HG03097 (cell line): Measurements from ENCODE around the gene STK33.

Experiments
- ATAC-seq: cut with Tn5 transposase; IDR thresholded peaks from one replicate; pipeline ENCODE4 v1.9.1; 2021; ENCODE audit not compliant: unreplicated experiment, low FRiP score

Gene STK33

DNA sequence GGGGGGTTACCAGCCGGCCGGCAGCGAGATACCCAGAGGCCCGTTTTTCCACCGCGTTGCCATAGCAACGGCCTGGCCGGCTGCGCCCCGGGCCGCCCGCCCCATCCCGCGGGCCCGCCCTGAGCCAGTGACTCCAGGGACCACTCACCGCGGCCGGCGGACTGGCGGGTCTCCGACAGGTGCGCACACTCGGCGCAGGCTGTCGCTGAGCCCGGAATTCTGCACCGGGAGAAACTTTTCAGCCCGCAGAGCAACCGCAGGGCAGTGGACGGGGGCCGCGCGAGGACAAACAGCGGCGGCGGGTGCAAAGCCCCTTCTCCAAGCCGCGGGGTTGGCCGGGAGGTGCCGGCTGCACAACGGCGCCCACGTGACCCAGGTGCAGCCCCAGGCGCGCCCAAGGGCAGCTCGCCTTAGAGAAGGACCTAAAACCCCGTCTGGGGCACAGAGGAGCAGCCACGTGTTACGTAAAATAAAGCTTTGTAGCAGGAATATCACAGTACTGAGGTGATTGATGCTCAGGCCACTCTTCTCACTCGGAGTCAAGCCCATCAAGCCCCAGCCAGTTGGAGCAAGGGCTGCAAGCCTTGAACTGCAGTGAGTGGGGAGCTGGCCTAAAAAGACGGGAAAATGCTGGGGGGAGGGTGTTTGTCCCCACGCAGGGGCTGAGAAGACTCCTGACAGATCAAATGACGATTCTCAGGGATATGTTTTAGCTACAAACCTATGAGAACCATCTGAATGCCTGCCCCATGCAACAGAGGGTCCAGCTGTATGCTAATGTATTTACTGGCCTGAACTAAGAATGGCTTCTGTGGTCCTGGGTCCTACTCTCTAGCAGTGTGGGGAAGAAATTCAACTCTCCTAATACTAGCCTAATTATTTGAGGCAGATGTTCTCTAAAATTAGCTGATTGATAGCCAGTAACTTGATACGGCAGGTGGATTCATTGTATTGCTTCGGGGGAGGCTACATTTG is at the start of gene STK33:
Gene STK33, minus strand, starts transcription at position 294 of the 975 bp plus-strand sequence. CDS start 119,323 bp downstream, outside the sequence.
- peak; percentile 85 for ATAC-seq

DNA sequence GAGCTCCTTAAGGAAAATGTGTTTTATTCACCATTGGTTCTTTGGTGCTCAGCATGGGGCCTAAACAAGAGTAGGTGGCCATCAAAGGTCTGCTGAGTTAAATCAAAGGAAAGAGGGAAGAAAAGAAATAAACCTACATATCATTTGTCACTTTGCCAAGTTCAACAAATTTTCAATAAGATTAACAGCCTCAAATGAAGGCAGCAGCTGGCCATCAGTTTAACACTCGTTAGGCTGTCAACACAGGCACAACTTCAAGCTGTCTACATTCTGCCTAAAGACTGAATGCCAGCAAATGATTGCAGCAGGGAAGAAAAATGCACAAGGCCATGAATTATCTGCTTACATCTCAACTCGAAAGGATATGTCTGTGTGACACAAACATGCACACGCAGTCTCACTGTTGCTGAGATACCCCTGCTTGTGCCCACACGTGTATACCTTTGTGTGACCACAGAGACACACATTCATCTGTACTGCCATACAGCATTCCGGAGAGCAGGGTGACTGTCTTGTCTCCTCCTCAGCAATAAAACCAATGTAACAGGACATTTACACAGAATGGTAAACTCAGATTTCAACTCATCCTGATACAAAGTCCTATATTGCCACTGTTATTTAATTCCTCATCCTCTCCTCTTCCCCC is 48.3 kb upstream of the STK33 start:
- ATAC-seq, result no peak

DNA sequence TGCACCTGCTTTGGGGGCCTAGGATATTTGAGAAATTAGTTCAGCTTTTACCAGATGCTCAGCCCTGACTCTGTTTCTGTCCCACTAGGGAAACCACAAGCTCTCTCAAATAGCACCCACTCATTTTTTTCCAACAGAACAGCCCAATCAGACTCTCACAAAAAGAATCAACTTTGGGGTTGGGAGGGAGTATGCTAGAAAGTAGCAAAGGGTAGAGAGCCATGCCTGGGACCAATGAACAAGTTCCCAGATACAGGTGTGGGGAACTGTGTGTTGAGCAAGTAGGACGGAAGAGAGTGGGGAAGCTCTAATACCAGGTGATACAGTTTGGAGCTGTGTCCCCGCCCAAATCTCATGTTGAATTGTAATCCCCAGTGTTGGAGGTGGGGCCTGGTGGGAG is 47.3 kb upstream of the STK33 start:
- ATAC-seq, result no peak

DNA sequence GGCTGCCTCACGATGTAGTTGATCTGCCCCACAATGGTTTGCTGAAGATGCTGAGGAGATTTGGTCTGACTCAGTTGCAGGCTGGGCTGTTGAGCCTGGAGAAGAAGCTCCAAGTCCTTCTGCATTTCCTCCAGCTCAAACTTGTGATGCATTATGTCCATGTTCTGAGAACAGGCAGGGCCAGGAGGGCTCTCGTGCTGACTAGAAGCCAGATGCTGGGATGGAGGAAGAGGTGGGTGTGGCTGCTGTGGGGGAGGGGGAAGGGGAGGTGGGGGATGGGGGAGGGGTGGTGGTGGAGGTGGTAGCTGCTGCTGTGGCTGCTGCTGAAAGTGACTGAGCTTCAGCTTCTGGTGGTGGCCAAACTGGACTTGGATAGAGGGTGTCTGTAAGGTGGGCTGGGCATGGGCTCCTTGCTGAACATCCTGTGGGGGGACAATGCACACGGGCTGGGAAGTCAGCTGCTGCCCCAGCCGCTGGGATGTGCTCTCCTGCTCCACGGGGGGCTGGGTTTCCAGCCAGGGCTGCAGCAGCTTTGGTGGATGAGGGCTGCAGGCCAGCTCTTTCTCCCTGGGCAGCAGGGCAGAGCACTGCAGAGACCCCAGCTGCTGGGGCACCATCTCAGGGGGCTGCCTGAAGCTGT is 46.4 kb upstream of the STK33 start:
- ATAC-seq, result no peak

DNA sequence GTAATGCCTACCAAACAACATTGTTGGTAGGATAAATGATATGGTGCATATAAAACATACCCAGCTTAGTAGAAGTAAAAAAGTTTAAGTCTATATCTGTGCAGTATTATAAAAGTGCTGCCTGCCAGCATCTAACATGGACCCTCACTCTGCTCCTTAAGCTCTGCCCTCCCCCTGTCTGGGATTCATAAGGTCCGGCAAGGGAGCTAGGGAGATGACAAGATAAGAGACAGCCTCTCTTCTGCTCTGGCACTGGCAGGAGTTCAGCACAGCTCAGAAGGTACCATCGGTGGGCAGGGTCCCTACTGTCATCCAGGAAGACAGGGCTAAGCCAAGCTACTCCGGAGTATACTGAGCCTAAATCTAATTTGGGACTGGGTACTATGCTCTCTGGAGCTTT is 45.6 kb upstream of the STK33 start:
- ATAC-seq, result no peak

DNA sequence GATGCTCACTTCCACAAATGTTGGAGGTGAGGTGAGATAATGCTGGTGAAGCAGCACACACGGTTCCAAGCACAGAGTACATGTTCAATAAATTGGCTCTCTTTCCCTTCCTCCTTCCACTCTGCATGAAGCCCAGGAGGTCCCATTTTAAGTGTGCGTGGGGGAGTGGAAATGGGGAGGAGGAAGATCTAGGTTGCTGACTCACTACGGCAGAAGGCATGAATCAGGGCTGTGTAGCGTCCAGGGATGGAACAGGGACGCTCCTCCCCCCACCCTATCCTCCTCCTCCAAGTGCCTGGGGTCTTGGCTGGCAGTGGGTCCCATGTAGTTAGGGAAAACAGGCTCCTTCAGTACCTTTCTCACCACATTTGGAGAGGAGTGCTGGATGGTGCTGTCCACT is 44.3 kb upstream of the STK33 start:
- no peak for ATAC-seq

DNA sequence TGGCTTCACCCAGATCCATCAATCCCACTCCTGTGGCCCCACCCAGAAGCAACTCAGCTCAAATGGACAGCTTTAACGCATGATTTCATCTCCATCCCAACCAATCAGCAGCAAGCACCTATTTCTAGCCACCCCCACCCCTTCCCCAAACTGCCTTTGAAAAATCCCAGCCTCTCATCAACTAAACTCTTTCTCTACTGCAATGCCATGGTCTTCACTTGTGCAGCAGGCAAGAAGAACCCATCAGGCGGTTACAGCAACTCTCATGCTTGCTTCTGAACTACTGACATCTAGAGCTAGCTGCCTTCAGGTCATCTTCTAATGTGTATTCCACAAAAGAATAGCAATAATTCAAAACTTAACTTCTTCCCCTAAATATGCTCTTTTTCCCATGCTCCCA is 42.1 kb upstream of the STK33 start:
- no peak for ATAC-seq

DNA sequence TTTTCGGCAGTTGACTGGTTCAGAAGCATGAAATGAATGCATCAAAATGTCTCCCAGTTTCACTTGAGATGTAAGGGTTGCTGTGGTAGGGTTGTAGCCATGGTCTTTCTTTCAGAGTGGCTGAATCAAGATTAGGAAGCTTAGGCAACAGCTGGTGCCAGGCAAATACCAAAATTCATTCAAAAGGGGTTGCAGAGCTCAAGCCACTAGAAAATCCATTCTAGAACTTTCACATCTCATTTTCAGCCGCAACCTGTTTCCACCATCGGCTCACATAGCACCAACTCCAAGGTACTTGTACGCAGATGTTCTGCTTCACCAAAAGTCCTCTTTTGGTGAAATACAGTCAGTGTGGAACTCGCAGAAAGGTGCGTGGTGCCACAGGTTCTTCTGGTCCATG is 40.5 kb upstream of the STK33 start:
- no peak for ATAC-seq

DNA sequence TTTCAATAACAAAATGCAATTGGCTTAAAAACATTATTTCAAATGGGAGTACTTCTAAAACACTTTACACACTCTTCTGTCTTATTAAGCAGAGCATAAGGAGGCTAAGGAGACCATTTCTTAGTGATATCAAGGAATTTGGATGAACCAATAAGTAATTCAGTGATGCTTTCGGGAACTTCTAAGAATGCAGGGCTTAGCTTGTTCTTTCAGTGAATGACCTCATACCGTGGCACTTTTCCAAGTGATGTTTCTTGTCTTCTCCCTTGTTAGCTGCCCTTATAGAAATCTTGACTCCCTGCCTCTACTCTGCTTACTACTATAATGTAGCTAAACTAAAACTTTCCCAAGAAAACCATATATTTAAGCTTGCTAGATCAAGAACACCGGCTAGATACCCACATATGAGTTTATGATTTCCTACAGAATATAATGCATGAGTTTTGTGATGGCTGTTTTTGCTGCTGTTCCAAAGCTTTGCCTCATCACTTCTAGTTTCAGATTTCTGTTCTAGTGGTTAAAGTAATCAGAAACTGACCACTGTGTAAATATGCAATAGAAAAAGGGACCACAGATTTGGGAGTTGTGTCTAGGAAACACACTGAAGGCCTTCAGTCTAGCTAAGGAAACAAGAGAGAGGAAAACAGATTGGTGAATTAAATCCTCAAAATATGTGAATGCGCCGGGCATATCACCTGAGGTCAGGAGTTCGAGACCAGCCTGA is 37.5 kb upstream of the STK33 start:
- ATAC-seq, result no peak

DNA sequence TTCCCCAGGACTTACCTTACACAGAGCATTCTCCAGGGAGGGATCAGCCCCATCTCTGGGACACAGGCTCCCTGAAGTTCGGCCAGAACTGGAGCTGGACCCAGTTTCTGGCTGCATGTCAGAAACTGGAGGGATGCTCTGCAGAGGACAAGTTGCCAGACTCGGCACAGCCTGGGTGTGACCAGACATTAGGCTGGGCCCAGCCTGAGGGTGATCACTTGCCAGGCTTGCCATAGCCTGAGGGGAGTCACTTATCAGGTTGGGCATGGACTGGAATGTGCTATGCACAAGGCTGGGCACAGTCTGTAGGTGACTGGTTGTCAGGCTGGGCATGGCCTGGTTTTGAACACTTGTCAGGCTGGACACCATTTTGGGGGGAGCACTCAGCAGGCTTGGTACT is 30.7 kb upstream of the STK33 start:
- no peak for ATAC-seq

DNA sequence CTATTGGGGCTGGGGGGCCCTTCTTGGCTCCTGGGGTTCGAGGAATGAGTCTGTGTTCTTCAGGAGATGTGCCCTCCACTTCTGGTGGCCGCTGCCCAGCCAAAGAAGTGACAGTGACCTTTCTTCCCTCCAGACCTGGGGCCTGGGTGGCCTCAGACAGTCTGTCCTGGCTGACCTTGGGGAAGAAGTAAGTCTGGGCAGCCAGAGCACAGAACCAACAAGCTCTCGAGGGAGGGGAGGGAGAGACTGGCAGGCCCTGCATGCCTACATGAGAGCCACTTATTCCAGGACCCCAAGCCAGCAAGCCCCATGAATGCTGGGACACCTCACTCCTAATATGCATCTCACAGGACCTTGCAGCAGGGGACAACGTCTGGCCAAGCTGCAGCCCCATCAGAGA is 27.1 kb upstream of the STK33 start:
- no peak for ATAC-seq

DNA sequence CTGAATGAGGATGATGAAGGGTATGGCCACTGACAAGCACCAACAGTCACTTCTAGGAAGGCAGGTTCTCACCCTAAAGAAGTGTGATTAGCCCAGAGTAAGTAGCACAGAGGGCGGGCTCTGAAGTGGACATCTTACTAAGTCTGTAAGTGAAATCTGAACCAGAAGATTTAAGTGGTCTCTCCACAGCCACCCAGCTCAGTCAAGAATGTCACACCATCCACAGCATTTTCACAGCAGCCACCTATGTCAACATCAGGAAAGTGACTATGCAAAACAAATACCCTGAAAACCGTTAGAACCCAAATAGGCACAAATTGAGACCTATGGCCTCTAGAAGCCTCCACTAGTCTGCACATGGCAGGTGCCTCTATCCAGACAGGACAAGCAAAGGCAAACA is 23.0 kb upstream of the STK33 start:
- ATAC-seq, result no peak

DNA sequence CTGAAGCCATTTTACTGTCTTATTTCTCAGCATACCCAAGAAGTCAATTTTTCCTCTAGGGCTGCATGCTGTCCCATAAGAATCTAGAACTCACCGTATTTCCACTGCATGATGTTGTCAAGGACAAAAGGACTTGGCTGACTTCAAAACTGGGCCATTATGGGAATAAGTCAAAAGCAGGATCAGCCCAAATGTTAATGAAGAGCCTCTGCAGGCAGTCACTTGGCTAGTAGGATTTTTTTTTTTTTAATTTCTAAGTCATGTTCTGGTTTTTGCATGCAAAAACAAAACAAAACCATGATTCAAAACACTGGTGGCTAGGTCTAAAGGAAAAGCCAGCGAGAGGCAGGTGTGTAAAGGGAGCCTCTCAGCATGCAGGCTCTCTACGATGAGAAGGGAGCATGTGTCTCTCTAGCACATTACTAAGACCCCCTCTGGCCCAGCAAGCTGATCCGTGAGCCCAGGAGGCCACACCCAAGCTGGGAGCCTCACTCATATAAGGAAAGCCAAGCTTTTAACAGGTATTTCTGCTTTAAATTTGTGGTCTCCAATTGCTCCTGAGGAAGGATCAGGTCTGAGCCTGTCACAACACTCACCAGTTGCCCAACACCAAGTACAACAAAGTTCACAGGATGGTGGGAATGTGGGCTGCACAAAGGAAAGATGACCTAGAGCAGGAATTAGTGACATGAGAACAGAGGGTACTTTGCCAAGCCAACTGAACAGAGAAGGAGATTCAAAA is 21.4 kb upstream of the STK33 start:
- ATAC-seq, result no peak

DNA sequence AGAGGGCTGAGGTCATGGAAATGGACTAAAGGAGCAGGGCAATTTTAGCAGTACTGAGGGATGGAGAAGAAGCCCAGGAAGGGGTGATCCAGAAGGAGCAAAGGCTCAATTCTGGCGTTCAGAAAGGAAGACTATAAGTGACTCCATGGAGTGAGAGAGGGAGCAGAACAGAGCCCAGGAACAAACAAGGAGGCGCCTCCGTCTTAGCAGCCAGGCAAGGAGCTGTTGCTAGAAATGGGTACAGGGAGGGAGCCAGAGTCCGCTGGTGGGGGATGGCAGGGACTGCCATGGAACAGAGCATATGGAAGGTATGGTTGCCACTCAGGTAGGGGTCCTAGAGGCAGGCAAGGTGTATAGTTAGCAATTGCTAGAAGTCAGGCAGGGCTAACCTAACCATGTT is 20.5 kb upstream of the STK33 start:
- no peak for ATAC-seq

DNA sequence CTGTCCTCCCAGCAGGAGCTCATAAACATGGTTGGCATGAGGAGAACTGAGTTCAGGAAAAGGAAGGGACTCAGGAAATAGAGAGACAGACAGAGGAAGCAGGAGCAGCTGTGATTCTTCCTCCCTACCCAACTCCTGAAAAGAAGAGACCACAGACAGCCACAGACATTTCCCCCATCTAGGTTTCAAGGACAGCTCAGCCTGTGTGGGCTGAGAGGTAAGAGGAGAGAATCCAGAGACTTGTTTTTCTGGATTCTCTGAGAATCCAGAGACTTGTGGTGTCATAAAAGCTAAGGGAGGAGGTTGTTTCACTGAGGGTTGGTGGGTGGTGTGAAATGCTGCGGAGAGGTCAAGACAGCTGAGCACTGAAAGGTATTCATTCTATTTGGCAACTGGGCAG is 19.0 kb upstream of the STK33 start:
- ATAC-seq, result no peak

DNA sequence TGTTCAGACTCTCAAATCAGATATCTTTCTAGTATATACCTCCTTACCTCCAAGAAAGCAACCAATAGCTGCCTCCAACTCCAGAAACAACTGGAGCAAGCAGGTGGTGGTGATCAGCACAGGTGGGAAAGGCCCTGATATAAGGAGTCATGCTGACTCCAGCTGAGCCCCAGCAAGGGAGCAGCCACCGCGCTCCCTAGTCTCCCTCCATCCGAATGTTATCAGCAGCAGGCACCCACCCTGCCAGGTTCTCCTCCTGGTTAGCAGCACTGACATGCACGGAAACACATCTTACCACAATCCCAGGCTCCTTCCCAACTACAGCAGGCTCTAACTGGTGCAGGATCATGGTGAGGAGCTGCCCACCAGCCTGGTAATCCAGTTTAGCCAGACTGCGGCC is 18.5 kb upstream of the STK33 start:
- ATAC-seq, result no peak

DNA sequence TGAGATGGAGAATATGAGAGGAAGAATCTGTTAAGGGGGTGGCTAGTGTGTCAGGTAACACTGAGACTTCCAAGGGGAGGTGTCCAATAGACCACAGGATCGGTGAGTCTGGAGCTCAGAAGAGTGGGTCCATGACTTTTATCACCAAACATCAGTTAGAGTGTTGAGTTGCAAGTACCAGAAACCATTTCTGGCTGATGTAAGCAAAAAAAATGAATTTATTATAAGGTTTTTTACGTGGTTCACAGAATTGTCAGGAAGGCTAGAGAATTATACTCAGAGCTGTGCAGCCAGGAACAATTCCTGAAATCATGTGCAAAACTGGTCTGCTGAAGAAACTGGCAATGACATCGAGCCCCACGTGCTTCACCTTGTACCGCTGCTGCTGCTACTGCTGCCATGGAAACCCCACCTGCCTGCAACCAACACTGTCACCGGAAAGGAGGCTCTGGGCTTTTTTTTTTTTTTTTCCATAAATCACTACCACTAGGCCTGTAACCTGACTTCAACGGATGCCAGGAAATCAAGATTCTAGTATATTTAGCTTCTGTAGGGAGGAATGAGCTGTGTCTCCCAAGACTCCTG is 16.6 kb upstream of the STK33 start:
- ATAC-seq, result no peak

DNA sequence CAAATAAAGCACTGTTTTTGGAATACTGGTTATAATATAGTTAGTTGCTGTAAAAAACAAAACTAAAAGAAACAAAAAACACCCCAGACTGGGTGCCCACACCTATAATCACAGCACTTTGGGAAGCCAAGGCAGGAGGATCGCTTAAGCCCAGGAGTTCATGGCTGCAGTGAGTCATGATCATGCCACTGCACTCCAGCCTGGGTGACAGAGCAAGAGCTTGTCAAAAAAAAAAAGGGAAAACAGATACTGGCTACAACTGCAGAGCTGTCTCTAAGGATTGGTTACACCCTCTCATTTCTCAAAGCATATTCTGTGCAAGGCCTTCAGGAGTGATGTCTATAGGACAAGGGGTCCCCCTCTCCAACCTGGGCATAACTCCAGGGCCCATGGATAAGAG is 14.6 kb upstream of the STK33 start:
- ATAC-seq, result no peak

DNA sequence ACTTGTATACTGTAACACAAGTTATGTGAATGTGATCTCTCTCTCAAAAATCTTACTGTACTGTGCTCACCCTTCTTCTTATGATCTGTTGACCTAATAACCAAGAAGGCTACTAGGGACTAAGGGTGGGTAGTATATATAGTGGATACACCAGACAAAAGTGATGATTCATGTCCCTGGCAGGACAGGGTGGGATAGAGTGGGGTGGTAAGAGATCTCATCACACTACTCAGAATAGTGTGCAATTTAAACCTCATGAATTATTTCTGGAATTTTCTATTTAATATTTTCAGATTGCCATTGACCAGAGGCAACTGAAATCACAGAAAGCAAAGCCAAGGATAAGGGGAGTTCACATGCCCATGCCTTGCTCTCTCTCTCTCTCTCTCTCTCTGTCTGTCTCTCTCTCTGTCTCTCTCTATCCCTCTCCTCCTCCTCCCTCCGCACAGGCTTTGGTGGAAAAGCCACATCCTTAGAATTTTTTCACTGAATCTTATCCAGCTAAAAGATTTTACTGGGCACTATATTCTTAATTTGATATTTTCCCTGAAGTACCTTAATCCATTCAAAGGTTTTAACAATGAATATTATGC is 12.0 kb upstream of the STK33 start:
- ATAC-seq, result no peak
